K562 (cell line): ENCODE results near the gene IL17A. TPM values are rescaled to one million over a fixed set of nuclear protein-coding genes. Genes with fewer than 3 reads are reported as not detected.

ENCODE experiments used
- ATAC-seq: fragments of 200-7000 bp; cut with Tn5 transposase; 3 replicates; pipeline ENCODE4 v1.9.1; 2020; ENCODE audit warnings: moderate library complexity
- BruUV-seq: library from RNA; stranded (reverse); fragments of 400-500 nt; replicated peaks from 2 replicates; lab custom pipeline; 2021; lab: Mats Ljungman, UMichigan
- CTCF ChIA-PET: fragments of 300-600 bp; formaldehyde crosslinking; extraction: SDS; loops from one replicate; lab custom pipeline; 2021; ENCODE audit warnings: low intra/inter-chr PET ratio; lab: Yijun Ruan, JAX
- POLR2A ChIA-PET: fragments of 300-600, 350-650 bp; sonication (Branson Sonifier 250); formaldehyde crosslinking; extraction: SDS; loops from one replicate; lab custom pipeline; 2021; ENCODE audit warnings: antibody characterized with exemption, inconsistent platforms; lab: Yijun Ruan, JAX
- DNase-seq, 4 experiments: peaks; one replicate each; pipeline versions ENCODE4 v3.0.0 to v3.0.0-alpha.2; 2011 to 2018; ENCODE audit warnings: low spot score in 3 of 4, mixed read lengths in 3 of 4; ENCODE audit errors: extremely low read depth in 1 of 4
- FAIRE-seq: peaks from 2 replicates; lab custom pipeline; 2011; peaks lifted over from hg19 to GRCh38; lab: Jason Lieb, UNC
- H2AFZ ChIP-seq: 2 replicates; pipeline ENCODE4 v1.6.0; 2011; ENCODE audit warnings: low read depth, low read length, control low read depth, inconsistent platforms
- H3K27ac ChIP-seq: fragments of 200-600 bp; 3 replicates; pipeline ENCODE4 v1.8.0; 2011; ENCODE audit warnings: low read depth, mild to moderate bottlenecking, control low read depth, inconsistent platforms, low read length, moderate library complexity, mixed read lengths; ENCODE audit errors: extremely low read depth
- H3K27me3 ChIP-seq, 2 experiments: fragments of 300-600 bp in 1 of 2; 2 replicates in 1 of 2; 3 replicates in 1 of 2; pipeline versions ENCODE4 v1.6.0 to v1.8.0; 2011; ENCODE audit warnings: inconsistent platforms in 2 of 2, low read length in 2 of 2, mild to moderate bottlenecking in 1 of 2, mixed read lengths in 1 of 2, moderate library complexity in 1 of 2; ENCODE audit not compliant: control insufficient read depth in 2 of 2, insufficient read depth in 2 of 2
- H3K36me3 ChIP-seq: fragments of 300-600 bp; 3 replicates; pipeline ENCODE4 v1.8.0; 2011; ENCODE audit warnings: mild to moderate bottlenecking, low read length, inconsistent platforms; ENCODE audit not compliant: control insufficient read depth, insufficient read depth
- H3K4me1 ChIP-seq, 2 experiments: fragments of 200-600 bp in 1 of 2; replicated peaks in 1 of 2; 2 replicates in 1 of 2; 3 replicates in 1 of 2; pipeline versions ENCODE4 v1.5.1 to v1.8.0; 2011; ENCODE audit warnings: inconsistent platforms in 2 of 2, low read length in 2 of 2, mild to moderate bottlenecking in 1 of 2, mixed read lengths in 1 of 2, moderate library complexity in 1 of 2; ENCODE audit not compliant: control insufficient read depth in 2 of 2, insufficient read depth in 2 of 2
- H3K4me2 ChIP-seq: 2 replicates; pipeline ENCODE4 v1.6.1; 2011; ENCODE audit warnings: low read length, control low read depth, inconsistent platforms, mixed read lengths; ENCODE audit not compliant: insufficient read depth
- H3K4me3 ChIP-seq: fragments of 200-600 bp; sonication (generic), shearing (Covaris generic); 2 replicates; pipeline ENCODE4 v1.5.1; 2016; ENCODE audit warnings: control low read depth, inconsistent platforms
- H3K79me2 ChIP-seq: fragments of 200-600 bp; 3 replicates; pipeline ENCODE4 v1.8.0; 2011; ENCODE audit warnings: low read length, inconsistent platforms; ENCODE audit not compliant: control insufficient read depth, insufficient read depth
- H3K9ac ChIP-seq, 2 experiments: 2 replicates each; pipeline versions ENCODE4 v1.6.0 to v1.6.1; 2011; ENCODE audit warnings: low read depth in 2 of 2, low read length in 2 of 2, control low read depth in 1 of 2, inconsistent platforms in 1 of 2, mild to moderate bottlenecking in 1 of 2, mixed read lengths in 1 of 2; ENCODE audit not compliant: insufficient read depth in 1 of 2
- H3K9me1 ChIP-seq: one replicate; pipeline ENCODE4 v1.6.0; 2011; ENCODE audit warnings: inconsistent platforms, mild to moderate bottlenecking, low read length, moderate library complexity; ENCODE audit not compliant: control insufficient read depth, insufficient read depth
- H3K9me3 ChIP-seq: replicated peaks from 2 replicates; pipeline ENCODE4 v1.5.1; 2011; ENCODE audit warnings: low read depth, low read length, inconsistent platforms; ENCODE audit not compliant: control insufficient read depth, insufficient read depth
- H4K20me1 ChIP-seq: replicated peaks from 2 replicates; pipeline ENCODE4 v1.6.1; 2011; ENCODE audit warnings: low read length, inconsistent platforms, mixed read lengths; ENCODE audit not compliant: control insufficient read depth, insufficient read depth
- CEBPB ChIP-seq: fragments of 450-650 bp; IDR thresholded peaks from 2 replicates; pipeline ENCODE4 v1.6.1; 2016; ENCODE audit warnings: missing genetic modification characterization, missing compliant biosample characterization
- FOXJ2 ChIP-seq: fragments of 200-800 bp; sonication (Bioruptor generic); IDR thresholded peaks from 2 replicates; pipeline ENCODE4 v1.6.1; 2016; ENCODE audit warnings: missing genetic modification characterization, missing compliant biosample characterization
- HMG20A ChIP-seq: fragments of 450-650 bp; formaldehyde crosslinking; conservative IDR thresholded peaks from 2 replicates; pipeline ENCODE4 v1.4.0; 2020; ENCODE audit warnings: mild to moderate bottlenecking, mixed read lengths
- HNRNPH1 ChIP-seq: fragments of 200-400 bp; formaldehyde crosslinking; optimal IDR thresholded peaks from 2 replicates; pipeline ENCODE3; 2017; ENCODE audit warnings: low read depth, mild to moderate bottlenecking, low read length, moderate library complexity
- MAZ ChIP-seq, 2 experiments: fragments of 450-650 bp in 1 of 2; sonication (generic) in 1 of 2; formaldehyde crosslinking; IDR thresholded peaks in 1 of 2; conservative IDR thresholded peaks in 1 of 2; 2 replicates each; pipeline versions ENCODE4 v1.4.0 to v1.5.0; 2020; ENCODE audit warnings: mild to moderate bottlenecking in 1 of 2, missing genetic modification reagents in 1 of 2
- MYBL2 ChIP-seq, 2 experiments: fragments of 450-650 bp in 1 of 2; sonication (generic) in 1 of 2; formaldehyde crosslinking in 1 of 2; IDR thresholded peaks; 2 replicates each; pipeline versions ENCODE4 v1.6.1 to v1.8.1; 2017 to 2022; ENCODE audit warnings: borderline replicate concordance in 1 of 2, inconsistent platforms in 1 of 2, low read depth in 1 of 2, mild to moderate bottlenecking in 1 of 2, missing genetic modification reagents in 1 of 2, moderate library complexity in 1 of 2
- RFX5 ChIP-seq: IDR thresholded peaks from 2 replicates; pipeline ENCODE4 v1.6.1; 2011; ENCODE audit warnings: low read depth, mild to moderate bottlenecking, improper control_type of control experiment, low read length
- SIN3B ChIP-seq: fragments of 450-650 bp; IDR thresholded peaks from 2 replicates; pipeline ENCODE4 v1.6.1; 2017; ENCODE audit warnings: low read depth, mild to moderate bottlenecking, moderate library complexity
- WGBS: fragments of 100-300 bp; shearing (Covaris generic); methylation state at CpG from one replicate; pipeline ENCODE4 v1.1.6; 2016; ENCODE audit warnings: low coverage, mixed read lengths; ENCODE audit not compliant: insufficient coverage; ENCODE audit errors: missing lambda C conversion rate; 5-methylcytosine and 5-hydroxymethylcytosine counted together
- in situ Hi-C: fragments of 300-500 bp; cut with MboI; formaldehyde crosslinking; loops from 4 replicates; pipeline ENCODE4 v1.15.0; 2018; ENCODE audit warnings: inconsistent platforms, mixed read lengths
- intact Hi-C: fragments of 100-400 bp; cut with micrococcal nuclease; formaldehyde crosslinking; loops from 2 replicates; pipeline ENCODE4 v1.14.2; 2022
- polyA plus RNA-seq, 8 experiments: library from polyadenylated mRNA; depleted of rRNA in 4 of 8; stranded (reverse) in 5 of 8; unstranded in 3 of 8; fragments of >200 nt; fragmentation: Nextera tagmentation in 2 of 8; fragmentation: Illumina TruSeq in 1 of 8; extraction: Ambion mirVana in 2 of 8; extraction: Trizol in 1 of 8; gene quantifications; 2 replicates each; pipeline versions ENCODE4 v1.2.1 to v1.2.3, GENCODE V29; 2011 to 2014; ENCODE audit warnings: inconsistent platforms in 1 of 8, missing spikeins in 1 of 8
- total RNA-seq, 7 experiments: library from RNA; depleted of rRNA in 6 of 7; stranded (reverse); fragments of >200 nt in 6 of 7; fragmentation: Illumina TruSeq in 2 of 7; extraction: Trizol in 2 of 7; gene quantifications; 2 replicates each; pipeline versions ENCODE4 v1.2.1 to v1.2.3, GENCODE V29; 2011 to 2021; ENCODE audit warnings: low replicate concordance in 1 of 7
- TF ChIP-seq, protein P1 (sequence below): IDR thresholded peaks from 3 replicates; pipeline ENCODE4 v1.6.1; 2011; ENCODE audit warnings: borderline replicate concordance, mild to moderate bottlenecking; ENCODE audit not compliant: insufficient read length, insufficient read depth
- TF ChIP-seq, protein P2 (sequence below): sonication (generic); formaldehyde crosslinking; IDR thresholded peaks from 2 replicates; pipeline ENCODE4 v1.4.0; 2020; ENCODE audit warnings: mild to moderate bottlenecking, missing genetic modification reagents
- TF ChIP-seq, protein P3 (sequence below): fragments of 250-450 bp; sonication (Bioruptor Pico); IDR thresholded peaks from 2 replicates; pipeline ENCODE4 v1.5.0; 2022; ENCODE audit warnings: mild to moderate bottlenecking
- TF ChIP-seq, protein P4 (sequence below): sonication (generic); formaldehyde crosslinking; IDR thresholded peaks from 2 replicates; pipeline ENCODE4 v1.5.0; 2020; ENCODE audit warnings: missing genetic modification reagents
- TF ChIP-seq, protein P5 (sequence below): fragments of 450-650 bp; IDR thresholded peaks from 2 replicates; pipeline ENCODE4 v1.7.0; 2016; ENCODE audit warnings: borderline replicate concordance

The IL17A gene
- total and polyA plus RNA-seq, 9 of the 15 experiments (the other 6 are each of a cell fraction or from before 2014, with no cell fraction given), result not detected

DNA sequence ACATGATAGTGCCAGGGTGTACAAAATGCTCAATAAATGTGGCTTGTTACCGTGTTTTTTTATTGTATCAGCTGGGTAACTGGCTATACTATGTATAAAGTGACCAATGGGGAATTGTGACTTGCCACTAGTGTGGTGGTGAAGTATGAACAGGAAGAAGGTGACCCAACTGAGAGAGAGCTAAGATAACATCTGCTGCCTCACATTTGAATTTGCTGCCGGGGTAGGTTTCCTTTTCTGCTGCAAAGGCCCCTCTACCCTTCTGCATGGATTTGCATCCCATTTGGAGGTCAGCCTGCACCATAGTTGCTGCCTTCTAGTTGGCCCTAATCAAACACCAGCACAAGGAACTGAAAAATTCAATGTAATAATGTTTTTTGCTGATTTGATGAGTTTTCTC, 24.1 kb downstream of the IL17A start:
- Histone ChIP-seq H3K27me3 (no peaks in the 10 kb centered on the region), H3K27ac (no peak overlapping the region), H3K36me3 (no peaks in the 10 kb centered on the region), H3K9me1 (no peaks in the 10 kb centered on the region), H3K9me3 (no peaks in the 10 kb centered on the region), H4K20me1 (no peaks in the 10 kb centered on the region), H3K79me2 (no peaks in the 10 kb centered on the region), H3K4me3 (no peak overlapping the region), H3K4me2 (no peak overlapping the region), H3K9ac (no peak overlapping the region), H3K4me1 (no peaks in the 10 kb centered on the region), H2AFZ (no peak overlapping the region)
- CTCF ChIA-PET, result no interaction called here
- POLR2A ChIA-PET, result no interaction called here
- 0% methylated on average over 2 of the region's 2 CpGs for WGBS
- TF ChIP-seq SIN3B (no peak), CEBPB (tag) (no peak), RFX5 (no peak), FOXJ2 (no peak), HMG20A (CRISPR knock-in tag) (no peak), MAZ (CRISPR knock-in tag; conservative IDR thresholded peaks at IDR 0.05 in 1 of 2, IDR thresholded peaks at IDR 0.05 in 1 of 2) (no peak), HNRNPH1 (no peak), MYBL2 (IDR thresholded peaks at IDR 0.05; ENCODE audit: low read depth) (no peak), MYBL2 (CRISPR knock-in tag; IDR thresholded peaks at IDR 0.05; ENCODE audit: borderline replicate concordance) (no peak)
- TF ChIP-seq, protein P1, sequence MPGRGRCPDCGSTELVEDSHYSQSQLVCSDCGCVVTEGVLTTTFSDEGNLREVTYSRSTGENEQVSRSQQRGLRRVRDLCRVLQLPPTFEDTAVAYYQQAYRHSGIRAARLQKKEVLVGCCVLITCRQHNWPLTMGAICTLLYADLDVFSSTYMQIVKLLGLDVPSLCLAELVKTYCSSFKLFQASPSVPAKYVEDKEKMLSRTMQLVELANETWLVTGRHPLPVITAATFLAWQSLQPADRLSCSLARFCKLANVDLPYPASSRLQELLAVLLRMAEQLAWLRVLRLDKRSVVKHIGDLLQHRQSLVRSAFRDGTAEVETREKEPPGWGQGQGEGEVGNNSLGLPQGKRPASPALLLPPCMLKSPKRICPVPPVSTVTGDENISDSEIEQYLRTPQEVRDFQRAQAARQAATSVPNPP, result no peak
- TF ChIP-seq, protein P2, sequence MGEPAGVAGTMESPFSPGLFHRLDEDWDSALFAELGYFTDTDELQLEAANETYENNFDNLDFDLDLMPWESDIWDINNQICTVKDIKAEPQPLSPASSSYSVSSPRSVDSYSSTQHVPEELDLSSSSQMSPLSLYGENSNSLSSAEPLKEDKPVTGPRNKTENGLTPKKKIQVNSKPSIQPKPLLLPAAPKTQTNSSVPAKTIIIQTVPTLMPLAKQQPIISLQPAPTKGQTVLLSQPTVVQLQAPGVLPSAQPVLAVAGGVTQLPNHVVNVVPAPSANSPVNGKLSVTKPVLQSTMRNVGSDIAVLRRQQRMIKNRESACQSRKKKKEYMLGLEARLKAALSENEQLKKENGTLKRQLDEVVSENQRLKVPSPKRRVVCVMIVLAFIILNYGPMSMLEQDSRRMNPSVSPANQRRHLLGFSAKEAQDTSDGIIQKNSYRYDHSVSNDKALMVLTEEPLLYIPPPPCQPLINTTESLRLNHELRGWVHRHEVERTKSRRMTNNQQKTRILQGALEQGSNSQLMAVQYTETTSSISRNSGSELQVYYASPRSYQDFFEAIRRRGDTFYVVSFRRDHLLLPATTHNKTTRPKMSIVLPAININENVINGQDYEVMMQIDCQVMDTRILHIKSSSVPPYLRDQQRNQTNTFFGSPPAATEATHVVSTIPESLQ (CRISPR knock-in tag), result no peak
- TF ChIP-seq, protein P3, sequence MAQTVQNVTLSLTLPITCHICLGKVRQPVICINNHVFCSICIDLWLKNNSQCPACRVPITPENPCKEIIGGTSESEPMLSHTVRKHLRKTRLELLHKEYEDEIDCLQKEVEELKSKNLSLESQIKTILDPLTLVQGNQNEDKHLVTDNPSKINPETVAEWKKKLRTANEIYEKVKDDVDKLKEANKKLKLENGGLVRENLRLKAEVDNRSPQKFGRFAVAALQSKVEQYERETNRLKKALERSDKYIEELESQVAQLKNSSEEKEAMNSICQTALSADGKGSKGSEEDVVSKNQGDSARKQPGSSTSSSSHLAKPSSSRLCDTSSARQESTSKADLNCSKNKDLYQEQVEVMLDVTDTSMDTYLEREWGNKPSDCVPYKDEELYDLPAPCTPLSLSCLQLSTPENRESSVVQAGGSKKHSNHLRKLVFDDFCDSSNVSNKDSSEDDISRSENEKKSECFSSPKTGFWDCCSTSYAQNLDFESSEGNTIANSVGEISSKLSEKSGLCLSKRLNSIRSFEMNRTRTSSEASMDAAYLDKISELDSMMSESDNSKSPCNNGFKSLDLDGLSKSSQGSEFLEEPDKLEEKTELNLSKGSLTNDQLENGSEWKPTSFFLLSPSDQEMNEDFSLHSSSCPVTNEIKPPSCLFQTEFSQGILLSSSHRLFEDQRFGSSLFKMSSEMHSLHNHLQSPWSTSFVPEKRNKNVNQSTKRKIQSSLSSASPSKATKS, result no peak
- TF ChIP-seq, protein P4, sequence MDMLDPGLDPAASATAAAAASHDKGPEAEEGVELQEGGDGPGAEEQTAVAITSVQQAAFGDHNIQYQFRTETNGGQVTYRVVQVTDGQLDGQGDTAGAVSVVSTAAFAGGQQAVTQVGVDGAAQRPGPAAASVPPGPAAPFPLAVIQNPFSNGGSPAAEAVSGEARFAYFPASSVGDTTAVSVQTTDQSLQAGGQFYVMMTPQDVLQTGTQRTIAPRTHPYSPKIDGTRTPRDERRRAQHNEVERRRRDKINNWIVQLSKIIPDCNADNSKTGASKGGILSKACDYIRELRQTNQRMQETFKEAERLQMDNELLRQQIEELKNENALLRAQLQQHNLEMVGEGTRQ (CRISPR knock-in tag), result no peak
- TF ChIP-seq, protein P5, sequence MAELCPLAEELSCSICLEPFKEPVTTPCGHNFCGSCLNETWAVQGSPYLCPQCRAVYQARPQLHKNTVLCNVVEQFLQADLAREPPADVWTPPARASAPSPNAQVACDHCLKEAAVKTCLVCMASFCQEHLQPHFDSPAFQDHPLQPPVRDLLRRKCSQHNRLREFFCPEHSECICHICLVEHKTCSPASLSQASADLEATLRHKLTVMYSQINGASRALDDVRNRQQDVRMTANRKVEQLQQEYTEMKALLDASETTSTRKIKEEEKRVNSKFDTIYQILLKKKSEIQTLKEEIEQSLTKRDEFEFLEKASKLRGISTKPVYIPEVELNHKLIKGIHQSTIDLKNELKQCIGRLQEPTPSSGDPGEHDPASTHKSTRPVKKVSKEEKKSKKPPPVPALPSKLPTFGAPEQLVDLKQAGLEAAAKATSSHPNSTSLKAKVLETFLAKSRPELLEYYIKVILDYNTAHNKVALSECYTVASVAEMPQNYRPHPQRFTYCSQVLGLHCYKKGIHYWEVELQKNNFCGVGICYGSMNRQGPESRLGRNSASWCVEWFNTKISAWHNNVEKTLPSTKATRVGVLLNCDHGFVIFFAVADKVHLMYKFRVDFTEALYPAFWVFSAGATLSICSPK, result no peak
- intact Hi-C loops (no loop called here), in situ Hi-C loops (no loop called here)
- FAIRE-seq (no peak), DNase-seq (no peak), ATAC-seq (no peak)
- BruUV-seq, result no TSS peak
